Subcutaneous adipose tissue (tissue), 4 donors: Measurements from ENCODE around the gene OTX1. TPM values are rescaled to one million over a fixed set of nuclear protein-coding genes. Genes with fewer than 3 reads are reported as not detected.

Source experiments
- total RNA-seq, 4 donors: library from RNA; depleted of rRNA; stranded (reverse); fragments of >200 nt; gene quantifications; one replicate each; pipeline ENCODE4 v1.1.0, GENCODE V29; 2016
- TF ChIP-seq, protein P1 (sequence below): fragments of 450-650 bp; IDR thresholded peaks from one replicate; pipeline ENCODE4 v1.5.1; 2016; ENCODE audit warnings: low read depth, mild to moderate bottlenecking, control low read depth, antibody characterized with exemption, moderate library complexity

OTX1 gene
- total RNA-seq, 4 donors from 2014 or later = not detected

DNA sequence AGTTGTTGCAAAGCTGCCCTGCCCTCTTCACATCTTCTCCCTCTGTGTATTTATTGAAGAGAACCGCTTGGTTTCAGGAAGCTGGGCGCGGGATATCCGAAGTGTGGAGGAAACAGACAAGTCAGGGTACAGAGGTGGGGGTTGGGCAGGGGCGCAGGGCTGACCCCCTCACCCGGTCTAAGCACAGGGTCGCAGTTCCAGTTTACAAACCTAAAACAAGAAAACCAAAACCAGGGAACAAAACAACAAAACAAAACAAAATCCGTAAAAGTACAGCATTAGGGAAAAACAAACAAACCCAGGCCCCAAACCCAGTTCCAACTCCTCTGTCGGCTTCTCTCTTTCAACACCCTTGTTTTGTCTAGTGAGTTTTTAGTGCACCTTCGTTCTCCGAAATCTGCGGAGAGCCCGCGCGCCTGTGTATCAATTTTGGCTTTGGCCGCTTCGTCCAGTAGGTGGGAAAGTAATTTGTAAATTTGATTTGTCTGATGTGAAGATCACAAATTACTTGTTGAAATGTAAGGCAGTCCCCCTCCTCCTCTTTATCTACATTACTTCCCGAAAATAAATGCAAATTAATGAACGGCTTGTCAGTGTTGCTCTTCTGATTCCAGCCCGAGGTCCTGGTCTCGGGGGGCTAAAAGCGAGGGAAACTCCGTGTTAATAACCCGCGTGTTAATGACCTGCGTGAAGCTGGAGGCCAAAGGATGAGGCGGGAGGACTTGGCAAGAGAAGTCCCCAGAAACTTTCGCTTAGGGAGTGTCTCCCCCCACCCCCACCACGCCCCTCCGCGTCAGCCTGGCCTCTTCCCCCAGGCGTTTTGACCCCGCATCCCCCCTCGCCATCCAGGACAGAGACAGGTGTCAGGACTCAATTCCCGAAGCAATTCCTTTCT lies 6.9 kb downstream of the OTX1 start:
- TF ChIP-seq, protein P1, sequence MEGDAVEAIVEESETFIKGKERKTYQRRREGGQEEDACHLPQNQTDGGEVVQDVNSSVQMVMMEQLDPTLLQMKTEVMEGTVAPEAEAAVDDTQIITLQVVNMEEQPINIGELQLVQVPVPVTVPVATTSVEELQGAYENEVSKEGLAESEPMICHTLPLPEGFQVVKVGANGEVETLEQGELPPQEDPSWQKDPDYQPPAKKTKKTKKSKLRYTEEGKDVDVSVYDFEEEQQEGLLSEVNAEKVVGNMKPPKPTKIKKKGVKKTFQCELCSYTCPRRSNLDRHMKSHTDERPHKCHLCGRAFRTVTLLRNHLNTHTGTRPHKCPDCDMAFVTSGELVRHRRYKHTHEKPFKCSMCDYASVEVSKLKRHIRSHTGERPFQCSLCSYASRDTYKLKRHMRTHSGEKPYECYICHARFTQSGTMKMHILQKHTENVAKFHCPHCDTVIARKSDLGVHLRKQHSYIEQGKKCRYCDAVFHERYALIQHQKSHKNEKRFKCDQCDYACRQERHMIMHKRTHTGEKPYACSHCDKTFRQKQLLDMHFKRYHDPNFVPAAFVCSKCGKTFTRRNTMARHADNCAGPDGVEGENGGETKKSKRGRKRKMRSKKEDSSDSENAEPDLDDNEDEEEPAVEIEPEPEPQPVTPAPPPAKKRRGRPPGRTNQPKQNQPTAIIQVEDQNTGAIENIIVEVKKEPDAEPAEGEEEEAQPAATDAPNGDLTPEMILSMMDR = no peak

DNA sequence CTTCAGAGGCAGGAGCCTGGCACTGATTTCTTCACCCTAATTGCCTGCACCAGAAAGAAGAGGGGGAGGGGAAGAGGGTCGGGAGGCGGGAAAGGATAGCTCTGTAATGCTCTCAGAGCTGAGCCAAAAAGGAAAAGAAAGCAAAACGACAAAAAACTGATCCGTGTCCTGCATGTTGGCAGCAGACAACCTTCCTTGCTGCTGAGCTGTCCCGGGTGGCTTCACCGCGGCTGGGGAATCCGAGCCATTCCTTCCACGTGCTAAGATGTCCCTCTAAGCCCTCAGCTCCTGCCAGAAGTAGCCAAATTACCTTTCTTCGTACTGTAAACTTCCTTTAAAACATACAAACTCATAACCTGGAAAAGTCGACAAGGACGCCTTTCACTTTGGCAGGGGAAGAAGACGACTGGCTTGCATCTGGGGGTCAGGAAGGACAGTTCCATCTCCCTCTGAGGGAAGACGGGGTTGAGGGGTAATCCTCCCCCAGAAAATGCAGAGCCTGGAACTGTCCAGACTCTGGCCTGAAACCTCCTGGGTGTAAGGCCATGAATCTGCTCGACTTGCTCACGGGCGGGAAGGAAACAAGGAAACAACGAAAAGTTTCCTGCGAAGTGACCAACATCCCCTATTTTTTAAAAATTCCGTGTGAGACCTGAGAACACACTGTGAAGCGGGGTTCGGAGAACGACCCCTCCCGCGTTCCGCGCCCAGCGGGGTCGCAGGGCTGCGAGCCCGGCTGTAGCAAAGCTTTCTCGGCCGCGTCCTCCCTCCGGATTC lies 7.7 kb downstream of the OTX1 start:
- TF ChIP-seq, protein P1 = no peak

GRCh38 chr2:63058921-63059792 lies 8.5 kb downstream of the OTX1 start:
- TF ChIP-seq, protein P1 = no peak

DNA sequence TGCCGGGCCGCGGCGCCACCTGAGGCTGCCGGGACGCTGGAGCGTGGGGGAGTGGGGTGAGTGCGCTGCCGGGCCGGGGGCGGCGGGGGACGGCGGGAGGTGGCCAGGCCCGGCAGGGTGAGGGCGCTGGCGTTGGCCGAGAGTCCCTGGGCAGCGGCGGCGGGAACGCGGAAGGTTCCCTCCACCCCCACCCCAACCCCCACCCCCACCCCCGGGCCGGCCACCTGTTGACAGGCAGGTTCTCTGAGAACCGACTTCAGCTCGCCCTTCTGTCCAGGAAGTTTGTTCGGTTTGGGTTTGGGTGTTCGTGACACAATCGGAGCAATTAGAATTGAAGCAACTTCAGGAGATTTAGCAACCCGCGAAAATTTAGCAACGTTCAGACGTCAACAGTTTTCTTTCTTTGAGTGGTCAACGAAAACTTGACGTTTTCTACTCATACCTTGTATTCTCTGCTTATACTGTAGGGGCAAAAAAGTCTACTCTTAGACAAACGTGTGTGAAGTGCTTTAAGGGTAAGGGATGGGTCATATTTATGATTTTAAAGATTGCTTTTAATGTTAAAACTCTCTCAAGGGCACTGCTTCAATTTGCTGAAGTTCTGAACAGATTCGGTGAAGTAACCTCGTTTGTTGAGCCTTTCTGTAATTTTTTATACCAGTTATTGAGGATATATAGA lies 9.3 kb downstream of the OTX1 start:
- TF ChIP-seq, protein P1 = no peak

DNA sequence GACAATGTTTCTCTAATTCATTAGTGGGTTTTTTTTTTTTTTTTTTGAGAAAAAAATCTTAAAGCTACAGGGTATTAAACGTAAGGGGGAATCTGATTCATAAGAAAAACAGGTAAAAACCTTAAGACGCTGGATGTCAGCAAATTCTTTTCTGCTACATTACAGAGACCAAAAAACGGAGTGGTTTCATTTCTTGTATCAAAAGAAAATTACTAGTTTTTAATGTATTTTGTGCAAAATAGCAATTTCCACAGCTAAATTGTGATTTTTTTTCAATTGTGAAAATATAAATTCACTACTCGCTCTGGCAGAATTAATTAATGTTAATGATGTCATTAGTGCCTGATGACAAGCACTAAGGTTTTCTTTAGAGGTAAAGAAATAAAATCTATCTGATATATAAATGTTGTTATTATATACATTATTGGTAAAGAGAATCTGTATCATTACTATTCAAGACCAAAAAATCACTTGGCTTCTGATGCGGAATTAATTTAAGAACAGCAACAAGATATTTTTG lies 9.9 kb downstream of the OTX1 start:
- TF ChIP-seq, protein P1 = no peak

GRCh38 chr2:63064197-63064596 lies 13.6 kb downstream of the OTX1 start:
- TF ChIP-seq, protein P1 = no peak
